GM21786 (cell line): ENCODE results near the gene RNF220.

Experiments
- ATAC-seq: cut with Tn5 transposase; IDR thresholded peaks from one replicate; pipeline ENCODE4 v1.9.1; 2021; ENCODE audit not compliant: unreplicated experiment

The RNF220 gene

GRCh38 chr1:44631647-44632539 is 226.8 kb downstream of the RNF220 start:
- ATAC-seq: peak; percentile 62

DNA sequence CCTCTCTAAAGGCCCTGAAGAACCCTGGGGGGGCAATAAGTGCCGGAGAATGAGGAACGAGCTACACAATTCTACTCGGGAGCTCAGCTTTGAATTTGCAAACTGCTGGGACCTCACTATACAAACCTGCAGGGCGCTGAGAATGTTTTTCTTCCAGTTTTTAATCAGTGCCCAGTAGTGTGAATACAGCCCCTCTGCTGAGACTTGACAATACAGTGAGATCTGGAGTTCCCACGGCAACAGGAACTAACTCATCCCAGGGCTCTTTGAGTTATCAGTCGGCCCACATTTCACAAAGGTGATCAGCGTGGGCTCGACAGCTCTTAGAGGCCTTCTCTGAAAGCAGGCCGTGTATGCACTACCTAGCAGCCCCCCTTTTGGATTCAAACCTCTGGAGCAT is 227.5 kb downstream of the RNF220 start:
- no peak for ATAC-seq

- ATAC-seq: no peak
Measured at GRCh38 chr1:44634606-44635189, 229.6 kb downstream of the RNF220 start.

DNA sequence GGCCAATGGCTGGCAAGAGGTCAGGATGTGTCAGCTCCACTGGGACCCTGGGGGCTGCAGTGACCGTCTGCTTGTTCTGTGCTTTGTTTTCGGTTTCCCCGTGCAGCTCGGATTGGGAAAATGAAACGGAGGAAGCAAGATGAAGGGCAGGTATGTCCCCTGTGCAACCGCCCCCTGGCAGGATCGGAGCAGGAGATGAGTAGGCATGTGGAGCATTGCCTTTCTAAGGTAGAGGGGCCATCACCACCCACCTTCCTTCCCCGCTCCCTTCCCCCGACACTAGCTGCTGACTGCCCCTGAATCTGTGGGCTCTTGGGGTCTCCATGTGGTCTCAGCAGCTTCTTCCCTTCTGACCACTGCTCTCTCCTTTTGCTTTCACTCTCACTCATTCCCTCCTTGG is 230.4 kb downstream of the RNF220 start:
- ATAC-seq: no peak

DNA sequence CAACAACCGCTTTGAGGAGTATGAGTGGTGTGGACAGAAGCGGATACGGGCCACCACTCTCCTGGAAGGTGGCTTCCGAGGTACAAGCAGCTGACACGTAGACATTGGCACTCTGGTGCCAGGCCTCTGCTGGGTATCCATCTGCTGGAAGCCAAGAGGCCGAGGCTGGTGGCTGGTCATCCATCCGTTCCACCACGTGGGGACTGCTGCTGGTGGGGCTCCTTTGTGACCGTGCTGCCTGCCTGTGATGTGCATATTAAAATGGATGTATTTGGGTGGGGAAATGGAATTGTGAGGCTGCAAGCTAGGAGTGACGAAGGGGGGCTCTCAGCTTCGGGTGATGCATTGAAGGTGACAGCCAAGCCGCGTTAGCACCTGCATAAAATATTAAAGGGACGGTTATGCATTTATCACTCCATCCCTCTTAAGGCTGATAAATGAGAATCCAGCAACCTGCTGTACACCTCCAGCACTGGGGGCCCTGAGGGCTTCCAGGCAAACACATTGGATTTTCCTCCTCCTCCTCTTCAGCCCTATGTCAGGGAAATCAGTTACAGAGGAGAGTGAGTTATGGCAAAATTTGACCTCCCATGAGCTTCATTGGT is 231.1 kb downstream of the RNF220 start:
- ATAC-seq: no peak

GRCh38 chr1:44636688-44637598 is 231.9 kb downstream of the RNF220 start:
- ATAC-seq: no peak

GRCh38 chr1:44637702-44638411 is 232.8 kb downstream of the RNF220 start:
- ATAC-seq: no peak

DNA sequence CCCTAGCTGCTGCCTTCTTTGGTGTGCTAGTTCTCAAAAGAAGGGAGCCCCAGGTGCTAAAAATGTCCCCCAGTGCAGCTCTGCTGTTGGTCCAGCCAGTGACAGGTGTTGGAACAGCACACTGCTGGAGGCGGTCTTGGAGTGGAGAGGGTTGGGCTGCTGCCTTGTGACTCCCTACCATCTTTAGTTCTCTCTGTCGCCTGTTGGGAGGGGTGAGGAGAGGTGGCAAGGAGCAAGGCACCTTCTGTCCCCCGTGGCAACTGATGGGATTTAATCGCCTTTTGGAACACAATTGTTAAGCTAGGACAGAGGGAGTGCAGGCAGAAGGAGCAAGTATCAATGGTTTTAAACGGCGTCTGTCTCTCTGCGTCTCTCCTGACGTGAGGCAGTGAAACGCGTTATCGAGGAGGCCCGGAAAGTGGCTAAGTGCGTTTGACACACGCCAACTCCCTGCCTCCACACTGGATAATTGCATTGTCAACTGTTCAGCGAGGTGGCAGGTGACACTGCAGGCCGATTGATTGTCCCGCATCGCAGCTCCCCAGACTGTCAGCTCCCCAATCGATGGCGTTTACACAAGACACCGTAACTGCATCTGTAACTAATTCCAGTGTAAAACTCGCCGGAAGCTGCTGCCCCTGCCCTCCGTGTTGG is 235.3 kb downstream of the RNF220 start:
- no peak for ATAC-seq

DNA sequence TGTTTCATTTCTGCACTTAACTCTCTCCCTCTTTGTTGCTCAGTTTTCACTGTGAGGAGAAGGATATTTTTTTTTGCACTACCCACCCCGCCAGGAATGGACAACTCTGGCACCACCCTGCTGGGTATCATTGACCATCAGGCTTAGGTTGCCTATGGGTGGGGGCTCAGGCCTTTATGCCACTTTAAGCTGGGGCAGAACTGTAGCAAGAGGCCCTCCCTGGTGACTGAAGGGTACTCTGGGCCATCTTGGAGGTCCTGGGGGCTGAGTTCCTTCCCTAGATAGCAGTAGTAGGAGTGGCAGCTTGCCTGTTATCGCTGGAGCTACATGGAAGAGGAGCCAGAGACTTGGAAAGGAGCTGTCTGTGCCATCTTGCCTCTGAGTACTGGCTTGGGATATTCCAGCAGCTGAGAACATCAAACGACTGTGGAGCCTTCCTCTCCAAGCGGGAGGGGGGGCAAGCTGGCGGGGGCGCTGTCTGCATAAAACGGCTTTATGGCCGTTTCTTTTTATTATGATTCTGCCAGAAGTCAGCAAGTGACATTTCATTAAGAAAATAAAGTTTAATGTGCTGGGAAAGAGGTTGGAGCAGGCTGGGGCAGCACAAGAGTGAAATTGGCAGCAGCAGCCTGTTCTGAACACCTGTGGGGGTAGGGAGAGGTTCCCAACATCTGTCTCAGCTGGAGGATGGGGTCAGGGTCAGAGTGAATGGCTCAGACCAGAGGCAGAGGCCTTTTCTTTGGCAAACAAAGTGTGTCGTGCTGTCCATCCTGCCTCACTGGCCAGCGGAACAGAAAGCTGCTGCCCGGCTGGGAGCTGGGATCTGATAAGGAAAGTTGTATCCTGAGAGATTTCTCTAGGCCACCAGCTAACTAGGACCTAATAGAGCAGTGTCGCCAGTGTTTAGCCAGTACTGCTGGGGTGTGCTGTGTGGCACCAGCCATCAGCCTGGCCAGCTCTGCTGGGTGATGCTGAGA is 236.4 kb downstream of the RNF220 start:
- ATAC-seq: no peak

- ATAC-seq: no peak
Measured at GRCh38 chr1:44642255-44642654, 237.2 kb downstream of the RNF220 start.

- no peak for ATAC-seq
Measured at GRCh38 chr1:44642925-44643324, 237.9 kb downstream of the RNF220 start.

DNA sequence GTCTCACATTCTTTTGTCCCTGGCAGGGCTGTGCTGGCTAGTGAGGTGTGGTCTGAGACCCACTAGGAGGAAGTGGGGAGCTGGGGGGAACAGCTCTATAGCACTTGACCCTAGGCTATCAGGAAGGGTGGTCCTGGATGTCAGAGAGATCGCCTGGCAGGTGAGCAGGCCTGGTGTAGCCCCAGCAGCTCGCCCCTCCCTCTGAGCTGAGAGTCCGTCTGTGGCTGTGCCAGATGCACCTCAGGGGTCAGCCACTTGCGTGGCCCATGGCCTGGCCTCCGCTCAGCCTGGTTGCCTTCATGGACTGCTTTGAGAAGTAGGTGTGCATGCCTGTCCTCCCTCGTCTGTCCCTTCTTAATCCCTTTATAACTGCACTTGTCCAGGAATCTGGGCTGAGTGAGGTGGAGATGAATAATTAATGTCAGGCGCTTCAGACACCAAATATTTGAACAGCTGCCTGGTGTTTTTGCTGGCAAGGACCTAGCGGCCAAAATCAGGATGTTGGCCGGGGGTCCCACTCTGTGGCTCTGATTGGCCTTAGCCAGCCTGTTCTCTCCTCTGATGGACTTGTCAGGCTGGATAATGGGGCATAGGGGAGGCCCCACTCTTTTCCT is 238.8 kb downstream of the RNF220 start:
- ATAC-seq: no peak

DNA sequence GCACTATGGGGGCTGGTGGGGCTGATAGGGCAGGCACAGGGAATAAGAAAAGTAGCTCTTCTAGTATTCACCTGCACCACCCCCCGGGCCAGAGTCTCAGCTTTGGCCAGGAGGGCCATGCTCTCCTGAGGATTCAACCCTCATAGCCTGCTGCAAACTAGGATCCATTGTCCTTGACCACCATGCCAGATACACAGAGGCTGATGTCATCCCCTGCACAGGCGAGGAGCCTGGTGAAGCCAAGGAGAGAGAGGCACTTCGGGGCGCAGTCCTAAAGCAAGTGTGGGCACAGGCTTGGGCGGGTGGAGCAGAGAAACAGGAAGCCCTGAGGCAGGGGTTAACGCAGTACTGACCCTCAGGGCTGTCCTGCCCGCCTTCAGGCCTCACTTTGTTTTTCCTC is 239.8 kb downstream of the RNF220 start:
- ATAC-seq: no peak

DNA sequence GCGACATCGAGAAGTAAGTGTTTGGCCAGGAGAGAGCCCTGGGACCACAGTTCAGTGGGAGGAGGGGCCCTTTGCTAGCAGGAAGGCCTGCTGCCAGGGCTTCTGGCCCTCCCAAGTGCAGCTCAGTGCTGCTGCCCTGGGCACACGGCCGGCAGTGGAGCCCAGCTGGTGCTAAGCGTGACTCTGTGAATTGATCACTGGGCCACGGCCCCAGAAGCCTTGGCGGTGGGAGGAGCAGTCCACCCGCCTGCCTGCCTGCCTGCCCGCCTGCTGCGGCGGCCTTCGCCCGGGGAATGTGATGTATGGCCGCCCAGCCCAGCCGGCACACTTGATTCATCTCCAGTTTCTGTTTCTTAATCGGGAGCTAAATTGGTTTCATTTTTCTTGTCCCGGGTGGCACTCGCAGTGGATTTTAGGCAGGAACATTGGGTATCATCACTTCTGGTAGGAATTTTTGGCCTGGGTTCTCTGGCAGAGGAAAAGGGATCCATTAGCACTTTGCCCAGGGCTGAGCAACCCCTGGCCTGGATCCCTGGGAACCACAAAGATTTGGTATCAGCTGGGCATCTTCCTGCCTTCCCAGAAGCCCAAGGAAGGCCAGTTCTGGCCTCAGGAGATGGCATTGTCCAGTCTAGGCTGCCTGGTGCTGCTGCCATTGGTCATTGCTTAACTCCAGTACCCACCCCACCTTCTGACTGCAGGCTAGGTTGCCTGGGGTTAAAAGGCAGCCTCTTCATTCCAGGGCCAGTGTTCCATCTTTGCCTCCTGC is 240.6 kb downstream of the RNF220 start:
- no peak for ATAC-seq

- no peak for ATAC-seq
Measured at GRCh38 chr1:44646261-44647110, 241.4 kb downstream of the RNF220 start.

DNA sequence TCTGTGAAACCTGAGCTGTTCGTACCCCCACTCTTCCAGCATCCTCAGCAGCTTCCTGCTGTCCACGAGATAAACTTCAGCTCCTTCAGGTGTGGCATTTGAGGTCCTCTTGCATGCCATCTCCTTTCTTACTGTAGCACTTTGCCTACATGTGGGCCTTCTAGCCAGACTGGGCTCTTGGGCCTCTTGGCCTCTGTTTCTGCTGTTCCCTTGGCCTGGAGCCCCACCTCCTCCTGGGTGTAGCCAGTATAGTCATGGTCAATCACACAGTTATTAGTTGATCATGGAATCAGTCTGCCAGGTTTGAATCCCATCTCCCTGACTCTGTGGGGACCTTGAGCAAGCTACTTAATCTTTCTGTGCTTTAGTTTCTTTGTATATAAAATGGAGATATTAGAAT is 242.8 kb downstream of the RNF220 start:
- ATAC-seq: no peak
